ENCODE data around the gene POU5F1.

DNA sequence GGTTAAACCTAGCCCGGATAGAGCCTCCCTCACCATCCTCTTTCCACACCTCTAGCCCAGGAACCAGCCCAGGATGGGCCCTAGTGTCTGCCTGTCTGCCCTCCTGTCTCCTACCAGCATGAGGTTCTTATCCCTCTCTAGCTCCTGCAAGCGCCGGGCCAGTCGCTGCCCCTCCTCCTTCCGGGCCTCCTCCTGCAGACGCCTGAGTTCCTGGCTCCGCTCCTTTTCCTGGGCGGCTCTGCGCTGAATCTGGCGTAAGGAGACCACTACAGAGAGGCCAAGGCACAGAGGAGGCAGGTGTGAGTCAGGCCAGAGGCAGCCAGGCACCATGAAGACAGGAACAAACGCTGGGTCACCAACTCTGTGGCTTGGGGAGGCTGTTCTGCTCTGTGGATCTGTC lies 27.3 kb downstream of the POU5F1 start:
- TF ChIP-seq EZH2 (IDR thresholded peaks at IDR 0.05; ENCODE audit: borderline replicate concordance, low read depth, low read length, poor library complexity, severe bottlenecking), result no peak
- TF ChIP-seq, protein P1, sequence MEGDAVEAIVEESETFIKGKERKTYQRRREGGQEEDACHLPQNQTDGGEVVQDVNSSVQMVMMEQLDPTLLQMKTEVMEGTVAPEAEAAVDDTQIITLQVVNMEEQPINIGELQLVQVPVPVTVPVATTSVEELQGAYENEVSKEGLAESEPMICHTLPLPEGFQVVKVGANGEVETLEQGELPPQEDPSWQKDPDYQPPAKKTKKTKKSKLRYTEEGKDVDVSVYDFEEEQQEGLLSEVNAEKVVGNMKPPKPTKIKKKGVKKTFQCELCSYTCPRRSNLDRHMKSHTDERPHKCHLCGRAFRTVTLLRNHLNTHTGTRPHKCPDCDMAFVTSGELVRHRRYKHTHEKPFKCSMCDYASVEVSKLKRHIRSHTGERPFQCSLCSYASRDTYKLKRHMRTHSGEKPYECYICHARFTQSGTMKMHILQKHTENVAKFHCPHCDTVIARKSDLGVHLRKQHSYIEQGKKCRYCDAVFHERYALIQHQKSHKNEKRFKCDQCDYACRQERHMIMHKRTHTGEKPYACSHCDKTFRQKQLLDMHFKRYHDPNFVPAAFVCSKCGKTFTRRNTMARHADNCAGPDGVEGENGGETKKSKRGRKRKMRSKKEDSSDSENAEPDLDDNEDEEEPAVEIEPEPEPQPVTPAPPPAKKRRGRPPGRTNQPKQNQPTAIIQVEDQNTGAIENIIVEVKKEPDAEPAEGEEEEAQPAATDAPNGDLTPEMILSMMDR (conservative IDR thresholded peaks at IDR 0.05; ENCODE audit: low read depth, low read length), result no peak

All from A673 (cell line).